ENCODE data around the gene SLC25A21. TPM values are rescaled to one million over a fixed set of nuclear protein-coding genes. Genes with fewer than 3 reads are reported as not detected.

Gene SLC25A21
- total and polyA plus RNA-seq, 9 donors: 0.57 to 1.6 (median 1.1) TPM; not detected in 1

DNA sequence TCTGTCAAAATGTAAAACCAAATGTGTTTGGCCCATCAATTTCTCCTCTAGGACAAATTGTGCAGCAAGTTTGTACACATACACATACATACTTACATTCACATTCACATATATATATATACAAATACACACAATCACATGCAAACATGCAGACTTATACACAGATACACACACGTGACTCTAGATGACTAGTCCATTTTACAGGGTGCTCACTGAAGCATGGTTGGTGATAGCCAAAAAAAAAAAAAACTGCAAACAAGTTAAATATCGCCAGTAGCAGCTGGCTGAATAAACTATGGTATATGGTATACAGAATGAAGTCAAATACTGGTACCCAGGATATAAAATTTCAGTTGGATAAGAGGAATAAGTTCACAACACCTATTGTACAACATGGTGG is 77.9 kb downstream of the SLC25A21 start:
- no peaks in the 10 kb centered on the region for H3K9me3 ChIP-seq
- intact Hi-C loops (cut with DNase I): loop anchor here in 1 of 4 donors (10.0 kb wide), 1 partner anchor 190 kb away; no protein-coding TSS in a partner anchor
- no peaks in the 10 kb centered on the region for H3K36me3 ChIP-seq
- TF ChIP-seq EP300 (IDR thresholded peaks at IDR 0.05): no peak
- TF ChIP-seq POLR2A (IDR thresholded peaks at IDR 0.05): no peak
- no peak for TF ChIP-seq CTCF (IDR thresholded peaks at IDR 0.05)
- no peak overlapping the region for H3K27ac ChIP-seq
- no peak overlapping the region for H3K4me3 ChIP-seq
- 76 to 94% (median 90%) methylated on average over 2 of the region's 2 CpGs for WGBS, 3 donors
- H3K4me1 ChIP-seq (ENCODE audit: insufficient read depth): no peaks in the 10 kb centered on the region
- H3K27me3 ChIP-seq: no peaks in the 10 kb centered on the region
- DNase-seq: no peak

DNA sequence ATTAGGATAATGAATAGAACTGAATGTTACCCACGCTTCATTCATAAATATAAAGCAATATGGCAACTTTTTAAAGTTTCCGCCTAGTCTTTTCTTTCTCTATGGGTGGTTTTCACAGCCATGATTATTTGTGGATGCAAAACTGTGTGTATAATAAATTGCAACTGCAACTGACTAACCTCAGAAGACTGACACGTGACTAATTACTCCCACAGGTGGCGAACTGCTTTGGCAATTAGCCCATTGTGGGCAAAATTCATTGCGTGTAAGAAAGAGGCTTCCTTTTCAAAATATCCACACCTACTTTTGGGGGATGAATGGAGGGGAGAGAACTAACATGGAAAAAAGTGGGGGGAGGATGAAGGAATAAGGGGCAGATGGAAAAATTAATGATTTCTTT is 79.0 kb downstream of the SLC25A21 start:
- TF ChIP-seq CTCF (IDR thresholded peaks at IDR 0.05): no peak
- TF ChIP-seq EP300 (IDR thresholded peaks at IDR 0.05): no peak
- TF ChIP-seq POLR2A (IDR thresholded peaks at IDR 0.05): no peak
- intact Hi-C loops (cut with DNase I): loop anchor here in 1 of 4 donors (10.0 kb wide), 1 partner anchor 189 kb away; no protein-coding TSS in a partner anchor
- Histone ChIP-seq H3K9me3 (no peaks in the 10 kb centered on the region), H3K4me3 (no peak overlapping the region), H3K4me1 (ENCODE audit: insufficient read depth) (no peaks in the 10 kb centered on the region), H3K27ac (no peak overlapping the region), H3K27me3 (no peaks in the 10 kb centered on the region), H3K36me3 (no peaks in the 10 kb centered on the region)
- DNase-seq: no peak
- 71 to 77% (median 76%) methylated on average over 5 of the region's 5 CpGs for WGBS, 3 donors

GRCh38 chr14:37091651-37092050 is 80.8 kb downstream of the SLC25A21 start:
- WGBS, 3 donors: 80 to 91% (median 81%) methylated on average over 3 of the region's 3 CpGs
- H3K27me3 ChIP-seq: no peaks in the 10 kb centered on the region
- no peaks in the 10 kb centered on the region for H3K36me3 ChIP-seq
- H3K9me3 ChIP-seq: no peaks in the 10 kb centered on the region
- TF ChIP-seq EP300 (IDR thresholded peaks at IDR 0.05) (no peak), CTCF (IDR thresholded peaks at IDR 0.05) (no peak), POLR2A (IDR thresholded peaks at IDR 0.05) (no peak)
- H3K4me3 ChIP-seq: no peak overlapping the region
- H3K4me1 ChIP-seq (ENCODE audit: insufficient read depth): no peaks in the 10 kb centered on the region
- DNase-seq: no peak
- H3K27ac ChIP-seq: no peak overlapping the region
- intact Hi-C loops (cut with DNase I): loop anchor here in 1 of 4 donors (10.0 kb wide), 1 partner anchor 187 kb away; no protein-coding TSS in a partner anchor

DNA sequence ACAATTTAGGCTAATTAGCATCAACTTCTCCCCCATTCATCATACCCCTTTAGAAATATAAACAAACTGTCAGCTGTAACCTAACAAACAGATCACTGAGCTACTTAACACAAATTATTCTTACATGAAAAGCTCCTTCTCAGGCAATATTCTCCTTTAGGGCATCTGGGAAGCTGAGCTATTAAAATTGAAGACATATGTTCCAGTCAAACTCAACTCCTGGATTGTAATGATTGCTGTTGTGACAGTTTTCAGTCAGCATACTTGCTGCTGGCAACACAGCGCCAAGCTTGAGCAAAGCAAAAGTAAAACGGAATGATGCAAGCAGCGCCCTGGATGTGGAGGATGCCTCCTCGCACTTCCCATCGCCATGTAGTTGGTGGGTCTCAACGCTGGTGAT is 82.4 kb downstream of the SLC25A21 start:
- no peak for TF ChIP-seq CTCF (IDR thresholded peaks at IDR 0.05)
- intact Hi-C loops (cut with DNase I): loop anchor here in 1 of 4 donors (10.0 kb wide), 1 partner anchor 185 kb away; no protein-coding TSS in a partner anchor
- no peaks in the 10 kb centered on the region for H3K9me3 ChIP-seq
- no peaks in the 10 kb centered on the region for H3K4me1 ChIP-seq (ENCODE audit: insufficient read depth)
- 67 to 80% (median 77%) methylated on average over 6 of the region's 6 CpGs for WGBS, 3 donors
- H3K36me3 ChIP-seq: no peaks in the 10 kb centered on the region
- no peaks in the 10 kb centered on the region for H3K27me3 ChIP-seq
- no peak overlapping the region for H3K27ac ChIP-seq
- DNase-seq: no peak
- no peak overlapping the region for H3K4me3 ChIP-seq

Data from ovary (tissue), 9 donors.